AG08396 (cell line): ENCODE measurements around the gene NPC2.

Experiments used
- DNase-seq: peaks from one replicate; pipeline ENCODE4 v3.0.0; 2012; ENCODE audit warnings: low spot score, mixed read lengths

The NPC2 gene

DNA sequence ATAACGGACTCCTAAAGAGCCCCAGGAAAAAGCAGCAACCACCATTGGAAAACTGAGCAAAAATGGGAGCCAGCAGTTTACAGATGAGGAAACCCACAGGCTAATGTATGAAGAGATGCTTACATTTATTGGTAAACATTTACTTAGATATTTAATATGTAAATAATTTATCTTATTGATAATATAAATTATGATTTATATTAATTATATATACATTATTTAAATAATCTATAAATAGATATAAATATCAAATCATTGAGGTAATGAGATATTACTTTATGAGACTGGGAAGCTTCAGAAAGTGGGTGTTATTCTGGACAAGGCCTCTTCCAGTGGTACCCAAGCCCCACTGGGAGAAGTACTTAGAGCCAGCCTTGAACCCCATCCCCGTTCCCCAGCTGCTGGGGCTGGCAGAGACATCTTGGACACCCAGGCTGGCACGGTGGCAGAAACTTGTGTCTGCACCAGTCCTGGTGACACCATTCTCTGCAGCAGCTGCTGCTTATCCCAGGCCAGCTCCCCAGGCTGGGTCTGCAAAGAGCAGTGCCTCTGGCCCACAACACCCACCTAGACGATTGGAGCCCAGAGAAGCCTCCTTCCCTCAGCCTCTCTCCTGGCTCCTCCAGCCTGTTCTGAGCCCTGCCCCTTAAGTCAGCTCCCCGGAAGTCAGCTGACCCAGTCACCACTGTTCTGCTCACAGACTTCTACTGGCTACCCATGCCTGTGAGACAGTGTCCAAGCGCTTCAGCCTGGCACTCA is 26.4 kb upstream of the NPC2 start:
- peak; percentile 24 for DNase-seq

DNA sequence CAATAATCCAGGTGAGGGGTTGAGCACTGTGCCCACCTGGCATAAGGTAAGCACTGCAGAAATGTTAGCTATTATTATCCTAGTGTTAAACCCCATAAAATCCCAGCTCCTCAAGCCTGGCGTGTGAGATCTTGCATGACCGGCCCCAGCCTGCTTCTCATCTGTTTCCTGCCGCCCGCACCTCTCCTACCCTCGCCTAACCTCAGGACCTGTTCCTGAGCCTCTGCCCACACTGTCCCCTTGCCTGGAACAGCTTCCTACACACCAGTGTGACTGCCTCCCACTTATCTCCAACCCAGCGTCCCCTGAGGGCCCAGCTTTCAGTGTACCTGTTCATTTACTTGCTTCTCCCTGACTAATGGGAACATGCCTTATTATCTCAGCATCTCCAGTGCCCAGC is 25.1 kb upstream of the NPC2 start:
- DNase-seq = no peak

DNA sequence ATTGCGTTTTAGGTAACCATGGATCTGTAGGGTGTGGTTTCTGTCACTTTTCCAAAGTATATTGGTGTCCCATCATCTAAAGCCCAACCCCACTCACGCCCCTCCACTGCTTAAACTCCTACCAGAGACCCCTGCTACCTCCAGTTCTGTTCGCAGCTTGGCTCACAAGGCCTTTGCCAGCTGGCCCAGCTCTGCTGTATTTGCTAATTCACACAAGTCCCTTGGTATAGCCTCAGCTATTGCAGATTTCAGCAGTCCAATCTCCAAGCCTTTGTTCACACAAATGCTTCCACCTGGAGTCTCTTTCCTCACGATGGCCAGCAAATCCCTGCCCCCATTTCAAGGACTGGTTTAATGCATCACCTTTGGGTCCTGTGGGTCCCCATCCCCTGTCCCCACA is 24.6 kb upstream of the NPC2 start:
- DNase-seq = no peak

DNA sequence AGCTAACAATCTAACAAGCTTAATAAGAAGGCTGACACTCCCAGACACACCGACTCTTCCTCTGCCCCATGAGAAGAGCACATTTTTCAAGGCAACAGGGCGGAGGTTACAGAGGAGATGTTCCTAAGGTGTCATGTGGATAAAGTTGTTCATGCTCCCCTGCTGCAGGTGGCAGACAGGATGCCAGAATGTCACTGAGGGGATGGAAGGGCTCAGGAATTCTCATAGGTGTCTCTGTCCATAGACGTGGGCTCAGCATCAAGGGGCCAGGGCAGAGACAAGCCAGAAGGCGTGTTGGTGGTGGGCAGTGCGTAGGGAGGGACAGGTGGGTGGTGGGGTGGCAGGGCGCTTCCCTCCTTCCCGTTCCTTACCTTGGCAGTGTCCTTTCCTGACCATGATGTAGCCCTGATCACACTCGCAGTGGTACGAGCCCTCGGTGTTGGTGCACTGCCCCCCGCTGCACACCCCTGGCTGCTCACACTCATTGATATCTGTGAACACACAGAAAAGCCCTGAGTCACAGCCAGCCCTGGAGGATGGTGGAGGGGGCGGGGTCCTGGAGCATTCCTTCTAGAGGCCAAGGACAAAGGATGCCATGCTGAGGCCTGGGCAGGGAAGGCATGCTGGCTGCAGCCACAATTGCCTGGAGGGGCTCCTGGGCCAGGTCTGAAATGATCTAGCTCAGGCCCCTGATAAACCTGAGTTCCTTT is 23.5 kb upstream of the NPC2 start:
- peak; percentile 67 for DNase-seq

DNA sequence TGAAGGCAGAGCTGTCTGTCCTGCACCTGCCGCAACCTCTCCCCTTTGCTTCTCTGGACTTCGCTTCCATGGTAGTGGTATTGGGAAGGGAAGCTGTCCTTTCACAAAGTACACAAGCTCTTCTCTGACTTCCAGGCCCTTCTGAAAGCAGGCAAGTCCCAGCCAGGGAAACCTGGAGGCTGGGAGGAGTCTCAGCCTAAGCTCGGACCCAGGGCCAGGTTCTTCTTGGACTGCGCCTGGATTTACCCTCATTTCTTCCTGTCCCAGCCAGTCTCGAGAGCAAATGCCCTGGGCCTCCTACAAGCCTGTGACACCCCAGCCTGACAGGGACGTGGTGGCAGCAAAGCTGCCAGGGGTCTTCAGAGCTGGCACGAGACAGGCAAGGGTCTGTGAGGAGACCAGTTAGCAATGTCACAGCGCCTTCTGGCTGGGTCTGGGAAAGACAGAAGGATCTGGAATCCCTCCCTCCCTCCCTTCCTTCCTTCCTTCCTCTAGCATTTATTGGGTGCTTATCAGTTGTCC is 22.8 kb upstream of the NPC2 start:
- DNase-seq = no peak

DNA sequence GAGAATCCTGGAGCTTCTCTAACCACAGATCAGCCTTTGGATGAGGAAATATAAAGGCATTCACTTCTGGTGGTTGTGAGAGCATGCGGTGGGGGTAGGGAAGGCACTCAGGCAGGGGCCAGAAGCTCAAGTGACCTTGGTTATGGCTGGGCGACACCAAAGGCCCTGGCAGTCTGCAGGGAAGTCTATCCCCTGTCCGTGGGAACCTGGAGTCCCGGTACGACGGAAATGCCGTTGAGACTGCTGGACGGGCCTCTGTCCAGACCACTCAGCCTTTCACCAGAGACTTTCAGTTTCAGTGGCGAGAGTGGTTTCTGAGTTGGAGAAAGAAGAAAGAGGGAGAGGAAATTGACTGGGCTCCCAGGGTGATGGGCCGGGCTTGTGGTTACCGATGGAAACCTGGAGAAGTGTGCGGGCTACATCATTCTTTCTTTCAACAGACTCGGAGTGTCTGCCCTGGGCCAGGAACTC is 21.4 kb upstream of the NPC2 start:
- DNase-seq = peak; percentile 67

DNA sequence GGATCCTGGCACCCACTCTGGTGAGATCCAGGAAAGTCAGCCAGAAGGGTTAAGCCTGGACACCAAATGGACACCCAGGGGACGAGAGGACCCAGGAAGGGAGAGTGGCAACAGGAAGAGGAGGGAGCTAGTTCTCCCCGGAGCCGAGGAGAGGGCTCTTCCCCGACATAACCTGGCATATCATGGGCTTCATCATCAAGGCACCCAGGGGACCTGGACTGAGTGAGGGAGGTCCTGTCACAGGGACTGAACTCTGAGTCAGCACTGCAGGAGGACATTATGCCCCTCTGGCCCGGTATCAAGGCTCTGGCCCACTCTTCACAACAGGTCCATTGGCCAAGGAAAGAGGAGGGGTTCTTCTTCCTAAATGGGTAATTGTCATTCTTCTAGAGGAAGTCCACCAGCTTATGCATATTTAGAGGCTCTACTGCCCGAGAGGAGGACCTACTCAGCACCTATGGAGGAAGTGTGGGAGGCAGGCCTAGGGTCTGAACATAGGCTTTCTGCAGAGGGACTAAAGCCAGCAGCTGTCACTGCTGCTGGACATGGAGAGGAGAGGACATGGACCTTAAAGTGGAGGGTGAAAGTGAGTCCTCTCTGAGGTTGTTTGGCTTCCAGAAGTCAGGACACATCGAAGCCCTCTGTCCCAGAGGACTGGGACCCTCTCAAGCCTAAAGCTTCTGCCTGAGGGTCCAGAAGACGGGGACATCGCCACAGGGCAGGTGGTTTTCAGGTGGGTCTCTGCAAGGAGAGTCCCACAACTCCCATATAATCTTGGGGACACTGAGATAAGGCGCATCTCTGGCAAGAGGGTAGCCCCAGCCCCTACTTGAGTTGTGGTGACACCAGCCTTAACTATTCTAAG is 19.1 kb upstream of the NPC2 start:
- no peak for DNase-seq

DNA sequence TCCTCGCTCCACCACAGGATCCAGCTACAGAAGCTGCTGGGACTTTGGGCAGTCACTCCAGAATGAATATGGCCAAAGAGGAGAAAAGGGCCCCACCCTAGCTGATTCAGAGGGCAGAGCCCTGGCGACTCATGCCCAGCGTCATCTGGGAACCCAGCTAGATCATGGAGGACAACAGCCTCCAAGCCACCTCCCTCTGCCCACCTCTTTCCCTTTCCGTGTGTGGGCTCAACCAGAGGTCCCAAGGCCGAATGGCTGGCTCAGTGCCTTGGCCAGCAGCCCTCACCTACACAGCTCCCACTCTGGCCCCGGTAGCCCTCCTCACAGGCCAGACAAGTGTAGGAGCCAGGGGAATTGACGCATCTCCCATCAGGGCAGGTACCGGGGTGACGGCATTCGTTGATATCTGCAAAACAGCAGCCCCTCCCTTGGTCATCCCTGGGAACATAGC is 17.9 kb upstream of the NPC2 start:
- peak; percentile 66 for DNase-seq

DNA sequence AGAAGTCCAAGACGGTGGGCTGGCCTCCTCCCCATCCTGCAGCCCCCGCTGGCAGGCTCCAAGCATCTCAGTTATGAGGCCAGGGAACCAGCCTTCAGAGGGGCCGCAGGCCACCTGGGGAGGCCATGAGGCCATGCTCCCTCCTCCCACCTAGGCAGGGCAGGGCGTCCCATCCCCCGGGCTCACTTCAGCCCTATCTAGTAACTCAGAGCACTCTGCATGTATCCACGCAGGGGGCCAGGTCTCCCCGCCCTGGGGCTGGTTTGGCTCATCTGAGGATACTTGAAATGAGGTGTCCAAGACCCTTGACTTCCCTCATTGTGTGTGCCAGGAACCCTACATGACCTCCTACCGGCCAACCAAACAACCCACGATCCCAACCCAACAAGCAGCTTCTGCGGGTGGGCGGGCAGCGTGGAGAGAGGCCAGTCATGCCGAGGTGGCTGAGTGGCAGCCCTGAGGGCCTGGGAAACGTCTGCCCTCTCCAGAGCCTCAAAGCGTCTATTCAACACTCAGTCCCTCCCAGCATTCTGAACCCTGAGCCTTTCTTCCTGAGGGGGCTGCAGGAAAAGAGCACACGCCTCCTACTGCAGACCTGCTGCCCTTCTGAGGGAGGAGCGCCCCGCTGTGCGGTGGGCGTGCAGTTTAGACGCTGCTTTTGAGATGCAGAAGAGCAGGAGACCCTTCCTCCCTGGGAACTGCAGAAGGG is 17.3 kb upstream of the NPC2 start:
- DNase-seq = no peak

DNA sequence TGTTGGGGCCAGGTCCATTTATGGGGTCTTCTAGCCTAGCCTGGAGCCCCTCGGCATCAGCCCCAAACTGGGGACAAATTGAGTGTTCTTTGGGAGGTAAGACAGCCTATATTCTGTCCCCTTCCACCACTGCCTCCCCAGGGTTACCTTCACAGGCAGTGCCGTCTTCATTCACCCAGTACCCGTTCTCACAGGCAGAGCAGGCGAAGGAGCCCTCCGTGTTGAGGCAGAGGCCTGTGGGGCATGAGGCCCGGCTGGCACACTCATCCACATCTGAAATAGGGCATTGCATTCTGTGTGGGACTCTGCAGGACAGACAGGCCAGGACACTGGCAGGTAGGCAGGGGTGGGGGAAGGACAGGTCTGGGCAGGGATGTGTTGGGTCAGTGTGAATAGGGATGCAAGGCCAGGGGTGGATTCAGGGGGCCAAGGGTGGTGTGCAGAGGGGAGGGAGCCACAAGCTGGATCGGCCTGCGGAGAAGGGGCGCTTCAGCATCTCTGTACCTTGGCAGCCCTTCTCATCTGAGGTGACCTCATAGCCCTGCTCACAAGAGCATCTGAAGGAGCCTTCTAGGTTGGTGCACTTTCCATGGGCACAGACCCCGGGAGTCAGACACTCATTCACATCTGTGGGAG is 16.6 kb upstream of the NPC2 start:
- DNase-seq = no peak

DNA sequence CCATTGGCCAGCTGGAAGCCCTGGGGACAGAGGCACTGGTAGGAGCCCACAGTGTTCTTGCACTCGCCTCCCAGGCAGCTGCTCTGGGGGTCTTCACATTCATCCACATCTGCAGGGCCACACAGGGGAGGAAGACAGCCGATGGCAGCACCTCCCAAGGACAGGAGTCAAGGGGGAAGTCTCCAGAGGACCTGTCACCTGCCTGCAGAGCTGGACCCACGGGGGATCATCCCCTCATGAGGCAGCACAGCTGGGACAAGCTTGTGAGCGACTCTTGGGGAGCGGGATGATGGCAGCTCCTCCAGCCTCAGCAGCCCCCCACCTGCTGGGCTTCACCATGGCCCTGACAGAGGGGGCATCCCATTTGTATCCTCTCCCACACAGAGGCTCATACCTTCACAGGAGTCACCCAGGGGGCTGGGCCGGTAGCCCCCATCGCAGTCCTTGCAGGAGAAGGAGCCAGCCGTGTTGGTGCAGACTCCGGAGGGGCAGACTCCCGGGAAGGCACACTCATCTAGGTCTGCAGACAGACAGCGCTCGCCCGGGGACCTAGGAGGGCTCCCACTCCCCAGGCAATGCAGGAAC is 15.8 kb upstream of the NPC2 start:
- no peak for DNase-seq

DNA sequence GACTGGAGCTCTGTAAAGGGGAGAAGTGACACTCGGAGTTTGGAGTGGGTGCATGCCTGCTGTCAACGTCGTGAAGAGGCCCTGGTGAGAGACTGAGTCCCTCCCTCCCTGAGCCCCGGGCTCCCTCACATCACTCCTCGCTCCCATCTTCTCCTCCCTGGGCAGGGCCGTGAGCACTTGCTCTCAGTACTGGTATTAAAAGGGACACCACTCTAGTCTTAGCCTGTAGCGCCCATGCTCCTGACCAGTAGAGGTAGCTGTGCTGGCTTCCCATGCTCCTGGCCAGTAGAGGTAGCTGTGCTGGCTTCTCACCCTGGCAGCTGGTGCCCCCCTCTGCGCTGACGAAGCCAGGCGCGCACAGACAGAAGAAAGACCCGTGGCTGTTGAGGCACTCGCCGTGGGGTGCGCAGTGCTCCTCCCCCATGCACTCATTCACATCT is 15.2 kb upstream of the NPC2 start:
- no peak for DNase-seq

DNA sequence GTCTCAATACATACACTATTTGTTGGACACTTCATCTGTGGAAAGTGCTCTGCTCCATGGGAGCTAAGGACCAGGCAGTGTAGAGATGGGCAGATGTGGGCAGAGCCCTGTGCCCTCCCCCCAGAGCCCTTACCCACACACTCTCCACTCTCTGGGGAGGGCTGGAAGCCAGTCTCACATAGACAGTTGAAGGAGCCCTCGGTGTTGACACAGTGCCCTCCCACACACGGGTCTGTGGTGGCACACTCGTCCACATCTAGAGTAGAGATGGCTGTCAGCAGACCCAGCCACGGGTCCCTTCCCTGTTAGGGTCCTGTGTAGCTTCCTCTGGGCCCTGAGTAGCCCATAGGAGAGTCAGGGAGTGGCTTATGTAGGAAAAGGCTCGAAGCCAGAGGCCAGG is 14.7 kb upstream of the NPC2 start:
- no peak for DNase-seq

DNA sequence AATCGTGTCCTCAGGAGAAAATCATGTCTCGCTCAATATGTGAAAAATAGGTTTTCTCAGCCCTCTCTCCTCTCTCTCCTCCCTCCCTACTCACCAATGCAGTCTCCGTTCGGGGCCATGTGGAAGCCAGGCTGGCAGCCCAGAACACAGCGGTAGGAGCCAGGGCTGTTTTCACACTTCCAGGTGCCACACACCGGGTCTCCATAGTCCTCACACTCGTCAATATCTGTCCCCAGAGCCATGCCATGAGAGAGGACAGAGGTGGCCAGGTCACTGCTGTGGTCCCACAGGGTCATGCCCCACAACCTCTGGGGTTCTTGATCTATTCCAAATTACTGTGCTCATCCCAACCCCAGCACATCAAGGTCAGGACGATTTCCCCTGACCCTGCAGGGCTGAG is 14.0 kb upstream of the NPC2 start:
- DNase-seq = no peak

DNA sequence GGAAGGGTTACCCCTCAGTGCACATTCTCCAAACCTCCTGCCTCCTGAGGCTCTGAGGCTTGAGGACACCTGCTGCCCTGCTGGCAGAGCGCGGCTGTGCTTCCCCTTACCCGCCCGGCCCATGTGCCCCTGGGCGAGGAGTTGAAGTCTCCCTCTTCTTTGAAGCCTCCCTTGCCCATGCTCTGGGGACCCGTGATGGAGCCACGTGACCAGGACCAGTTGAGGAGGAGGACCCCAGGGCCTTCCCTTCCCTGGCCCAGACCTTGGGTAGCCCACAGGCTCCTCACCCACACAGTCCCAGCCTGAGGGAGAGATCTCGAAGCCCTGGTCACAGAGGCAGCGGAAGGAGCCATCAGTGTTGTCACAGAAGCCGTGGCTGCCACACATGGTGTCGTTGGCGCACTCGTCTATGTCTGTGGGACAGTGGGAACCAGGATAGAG is 13.3 kb upstream of the NPC2 start:
- DNase-seq = no peak

DNA sequence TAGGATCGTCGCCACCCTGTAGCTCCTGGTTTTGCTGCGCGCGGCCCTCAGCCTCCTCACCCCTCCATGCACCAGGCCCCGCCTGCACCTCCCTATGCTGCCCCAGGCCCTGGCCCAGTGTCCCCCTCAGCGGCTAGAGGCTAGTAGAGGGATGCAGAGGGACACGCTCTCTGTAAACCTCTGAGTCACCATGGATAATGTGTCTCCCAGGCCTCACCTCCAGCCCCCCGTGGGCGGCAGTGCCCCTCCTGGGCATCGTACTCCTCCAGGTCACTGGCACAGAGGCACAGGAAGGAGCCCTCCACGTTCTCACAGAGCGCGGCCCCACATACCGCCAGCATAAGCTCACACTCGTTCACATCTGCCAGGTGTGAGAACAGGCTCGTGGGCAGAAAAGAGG is 12.7 kb upstream of the NPC2 start:
- DNase-seq = no peak

DNA sequence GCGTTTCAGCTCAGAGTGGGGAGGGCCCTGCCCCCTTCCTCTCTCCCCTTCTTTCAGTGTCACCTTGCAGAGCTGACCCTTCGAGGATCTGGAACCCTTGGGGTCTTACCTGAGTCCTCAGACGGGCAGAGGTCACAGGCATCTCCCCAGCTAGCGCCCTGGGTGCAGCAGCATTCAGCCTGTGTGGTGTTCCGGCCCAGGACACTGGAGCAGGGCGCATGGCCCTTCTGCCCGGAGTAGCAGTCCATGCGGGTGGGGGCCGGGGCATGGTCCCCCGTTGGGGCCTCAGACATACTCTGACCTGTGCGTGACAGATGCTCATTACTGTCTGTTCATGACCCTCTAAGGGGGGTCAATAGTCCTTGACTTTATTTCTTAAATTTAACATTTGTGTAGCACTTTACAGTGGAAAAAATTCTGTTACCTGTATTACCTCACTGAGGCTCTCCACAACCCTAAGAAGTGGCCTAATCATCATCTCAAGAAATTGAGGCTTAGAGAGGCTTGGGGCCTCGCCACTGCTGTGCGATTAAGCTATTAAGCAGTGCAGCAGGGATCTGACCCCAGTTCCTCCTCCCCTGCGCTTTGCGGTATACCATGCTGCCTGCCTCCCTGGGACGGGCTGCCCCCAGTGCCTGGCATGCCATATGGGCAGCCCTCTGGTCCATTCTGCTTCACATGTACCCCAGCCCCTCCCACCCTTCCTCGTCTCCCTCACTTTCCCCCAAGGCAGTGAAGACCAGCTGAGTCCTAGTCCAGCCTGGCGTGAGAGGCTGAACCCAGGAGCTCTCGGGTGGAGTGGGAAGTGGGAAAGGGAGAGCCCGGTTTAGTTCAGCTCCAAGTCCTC is 12.0 kb upstream of the NPC2 start:
- DNase-seq = no peak

DNA sequence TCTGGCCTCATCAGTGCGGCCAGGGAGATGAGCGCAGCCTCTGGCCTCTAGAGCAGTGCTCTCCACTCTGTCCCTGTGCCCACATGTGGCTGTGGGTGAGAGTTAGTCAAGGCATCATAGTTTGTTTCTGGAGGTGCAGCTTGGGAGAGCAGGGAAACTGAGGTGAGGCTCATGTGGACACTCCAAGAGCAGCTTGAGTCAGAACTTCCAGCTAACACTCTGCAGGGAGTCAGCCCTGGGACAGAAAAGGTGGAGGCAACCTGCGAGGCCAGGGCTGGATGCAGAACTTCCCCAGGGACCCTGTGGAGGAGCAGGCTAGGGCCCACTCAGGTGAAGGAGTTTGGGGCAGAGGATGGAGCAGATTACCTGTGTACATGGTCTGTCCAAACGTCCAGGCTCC is 11.3 kb upstream of the NPC2 start:
- no peak for DNase-seq

DNA sequence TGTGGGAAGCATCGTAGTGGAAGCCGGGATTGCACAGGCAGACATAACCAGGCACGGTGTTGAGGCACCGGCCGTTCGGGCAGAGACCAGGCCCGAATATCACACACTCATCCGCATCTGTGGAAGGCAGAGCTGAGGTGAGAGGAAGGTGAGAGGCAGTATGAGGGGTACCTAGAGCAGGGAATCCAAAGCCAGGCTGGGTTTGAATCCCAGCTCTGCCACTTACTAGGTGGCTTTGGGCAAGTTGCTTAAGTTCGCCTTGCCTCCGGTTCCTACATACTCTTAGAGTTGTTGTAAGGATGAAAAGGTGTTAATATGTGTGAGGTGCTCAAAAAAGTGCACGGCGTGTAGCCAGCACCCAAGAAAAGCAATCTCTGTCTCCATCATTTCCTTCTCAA is 10.8 kb upstream of the NPC2 start:
- DNase-seq = no peak
